WI38 (cell line): Measurements from ENCODE around the gene RBM34.
"Not testable (repeated sequence)": the region's sequence is repeated elsewhere in the genome, so short reads cannot be mapped to it uniquely, and the experiment has no call there.

Experiments
- H3K4me3 ChIP-seq: 2 replicates; pipeline ENCODE4 v1.5.1; 2011; ENCODE audit warnings: low read depth, mild to moderate bottlenecking, control low read depth, low read length
- TF ChIP-seq, protein P1 (sequence below): IDR thresholded peaks from 2 replicates; pipeline ENCODE4 v1.5.1; 2012; ENCODE audit warnings: low read depth, mild to moderate bottlenecking, control low read depth, low read length

RBM34 gene

DNA sequence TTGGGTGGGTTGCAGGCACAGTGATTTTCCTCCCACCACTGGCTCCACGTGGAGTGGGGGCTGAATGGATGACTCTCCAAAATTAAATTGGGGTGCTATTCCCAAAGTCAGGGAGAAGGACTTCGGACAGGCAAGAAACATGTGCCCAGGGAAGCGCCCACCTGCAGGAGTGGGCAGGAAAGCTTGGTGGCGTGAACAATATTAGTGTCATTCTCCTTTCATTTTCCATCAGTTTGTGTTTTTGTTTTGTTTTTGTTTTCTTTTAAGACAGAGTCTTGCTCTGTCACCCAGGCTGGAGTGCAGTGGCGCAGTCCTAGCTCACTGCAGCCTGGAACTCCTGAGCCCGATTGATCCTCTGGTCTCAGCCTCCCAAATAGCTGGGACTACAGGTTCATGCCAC, 62.5 kb downstream of the RBM34 start:
- no peak overlapping the region for H3K4me3 ChIP-seq
- TF ChIP-seq, protein P1, sequence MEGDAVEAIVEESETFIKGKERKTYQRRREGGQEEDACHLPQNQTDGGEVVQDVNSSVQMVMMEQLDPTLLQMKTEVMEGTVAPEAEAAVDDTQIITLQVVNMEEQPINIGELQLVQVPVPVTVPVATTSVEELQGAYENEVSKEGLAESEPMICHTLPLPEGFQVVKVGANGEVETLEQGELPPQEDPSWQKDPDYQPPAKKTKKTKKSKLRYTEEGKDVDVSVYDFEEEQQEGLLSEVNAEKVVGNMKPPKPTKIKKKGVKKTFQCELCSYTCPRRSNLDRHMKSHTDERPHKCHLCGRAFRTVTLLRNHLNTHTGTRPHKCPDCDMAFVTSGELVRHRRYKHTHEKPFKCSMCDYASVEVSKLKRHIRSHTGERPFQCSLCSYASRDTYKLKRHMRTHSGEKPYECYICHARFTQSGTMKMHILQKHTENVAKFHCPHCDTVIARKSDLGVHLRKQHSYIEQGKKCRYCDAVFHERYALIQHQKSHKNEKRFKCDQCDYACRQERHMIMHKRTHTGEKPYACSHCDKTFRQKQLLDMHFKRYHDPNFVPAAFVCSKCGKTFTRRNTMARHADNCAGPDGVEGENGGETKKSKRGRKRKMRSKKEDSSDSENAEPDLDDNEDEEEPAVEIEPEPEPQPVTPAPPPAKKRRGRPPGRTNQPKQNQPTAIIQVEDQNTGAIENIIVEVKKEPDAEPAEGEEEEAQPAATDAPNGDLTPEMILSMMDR, result no peak

DNA sequence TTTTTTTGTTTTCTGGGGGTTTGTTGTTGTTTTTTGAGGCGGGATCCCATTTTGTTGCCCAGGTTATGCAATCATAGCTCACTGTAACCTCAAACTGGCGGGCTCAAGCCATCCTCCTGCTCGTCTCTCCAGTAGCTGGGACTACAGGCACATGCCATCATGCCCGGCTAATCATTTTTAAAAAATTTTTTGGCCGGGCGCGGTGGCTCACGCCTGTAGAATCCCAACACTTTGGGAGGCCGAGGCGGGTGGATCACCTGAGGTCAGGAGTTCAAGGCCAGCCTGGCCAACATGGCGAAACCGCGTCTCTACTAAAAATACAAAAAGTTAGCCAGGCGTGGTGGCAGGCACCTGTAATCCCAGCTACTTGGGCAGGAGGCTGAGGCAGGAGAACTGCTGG, 63.5 kb downstream of the RBM34 start:
- H3K4me3 ChIP-seq, result not testable (repeated sequence)

DNA sequence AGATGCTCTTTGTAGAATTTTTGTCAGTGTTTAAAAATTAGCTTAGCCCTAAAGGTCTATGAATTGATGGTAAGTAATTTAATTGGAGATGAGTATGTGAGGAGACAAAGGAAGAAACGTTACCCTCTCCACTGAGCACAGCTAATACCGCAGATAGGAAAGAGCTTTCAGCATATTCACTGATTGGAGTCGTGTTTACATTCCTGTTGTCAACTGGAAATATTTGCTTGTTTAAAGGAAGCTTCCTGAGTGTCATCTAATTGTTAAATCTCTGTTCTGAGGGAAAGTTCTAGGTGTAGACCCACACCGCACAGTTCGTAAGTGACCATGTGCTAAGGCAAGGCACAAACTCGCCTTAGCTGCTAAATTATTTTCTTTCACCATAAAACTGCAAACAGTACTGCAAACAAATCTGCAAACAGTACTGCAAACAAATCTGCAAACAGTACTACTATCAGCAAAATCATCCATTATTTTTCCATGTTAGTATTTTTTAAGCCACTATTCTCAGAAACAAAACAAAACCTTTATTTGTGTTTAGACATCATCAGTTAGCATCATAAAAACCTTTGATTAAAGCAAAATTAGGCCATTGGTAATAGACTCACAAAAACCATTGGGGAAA, 65.0 kb downstream of the RBM34 start:
- TF ChIP-seq, protein P1, result no peak
- H3K4me3 ChIP-seq, result no peak overlapping the region

DNA sequence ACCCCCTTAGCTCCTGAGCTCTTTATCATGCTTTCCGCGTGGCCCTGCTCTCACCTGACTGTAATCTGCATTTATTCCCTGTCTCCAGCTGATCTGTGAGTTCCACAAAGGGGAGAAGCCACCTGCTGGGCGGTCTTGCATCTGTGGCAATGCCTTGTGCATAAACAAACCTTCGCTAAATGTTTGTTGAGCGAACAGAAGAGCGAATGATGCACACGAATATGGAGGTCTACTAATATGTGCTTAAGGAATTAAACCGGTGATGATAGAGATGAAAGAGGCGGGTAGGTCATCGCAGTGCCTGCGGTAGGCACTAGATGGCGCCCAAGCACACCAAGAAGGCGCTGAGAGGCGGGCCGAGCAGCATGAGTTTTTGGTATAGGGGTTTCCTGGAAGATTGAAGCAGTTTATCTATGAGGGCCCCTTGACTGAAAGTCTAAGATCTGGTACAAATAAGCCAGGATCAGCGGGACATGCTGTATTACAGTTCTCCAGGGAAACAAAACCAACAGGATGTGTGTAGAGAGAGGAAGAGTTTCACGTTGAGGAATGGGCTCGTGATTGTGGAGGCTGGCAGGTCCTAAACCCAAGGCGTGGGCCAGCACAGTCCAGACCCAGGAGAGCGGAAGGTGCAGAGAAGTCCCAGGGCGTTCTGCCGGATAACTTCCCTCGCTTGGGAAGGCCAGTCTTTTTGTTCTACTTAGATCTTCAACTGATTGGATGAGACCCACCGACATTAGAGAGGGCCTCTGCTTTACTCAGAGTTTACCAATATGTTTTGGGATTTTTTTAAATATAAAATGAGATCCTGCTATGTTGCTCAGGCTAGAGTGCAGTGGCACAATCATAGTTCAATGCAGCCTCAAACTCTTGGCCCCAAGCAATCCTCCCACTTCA, 67.1 kb downstream of the RBM34 start:
- no peak overlapping the region for H3K4me3 ChIP-seq
- TF ChIP-seq, protein P1, result peak; percentile 87

DNA sequence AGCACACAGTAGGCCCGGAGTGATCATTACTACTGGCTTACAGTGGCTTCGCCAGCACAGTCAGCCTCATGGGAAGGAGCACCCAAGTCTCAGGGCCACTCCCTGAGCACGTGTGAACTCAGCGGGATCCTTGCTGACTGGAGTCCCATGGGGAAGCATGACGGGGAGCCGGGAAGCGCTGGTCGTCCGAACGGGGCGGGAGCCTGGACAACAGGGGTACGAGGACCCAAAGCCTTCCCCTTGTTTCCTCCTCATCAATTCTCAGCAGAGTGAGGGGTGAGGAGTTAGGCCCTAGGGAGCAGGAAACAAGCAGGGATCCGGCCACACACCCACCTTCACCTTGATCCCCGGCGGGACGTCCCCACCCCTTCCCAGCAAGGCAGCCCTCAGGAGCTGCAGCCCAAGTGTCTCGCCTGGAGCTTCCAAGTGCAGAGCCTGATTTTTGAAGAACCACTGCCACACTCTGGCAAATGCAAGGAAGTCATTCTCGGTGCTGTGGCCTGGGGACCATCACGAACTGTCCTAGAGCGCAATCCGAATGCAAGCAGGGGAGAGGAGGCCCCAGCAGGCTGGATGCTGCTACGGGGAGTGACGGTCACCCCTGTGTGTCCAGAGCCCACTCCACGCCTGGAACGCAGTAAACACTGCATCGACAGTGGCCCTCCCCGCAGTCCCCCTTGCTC, 67.9 kb downstream of the RBM34 start:
- TF ChIP-seq, protein P1, result no peak

DNA sequence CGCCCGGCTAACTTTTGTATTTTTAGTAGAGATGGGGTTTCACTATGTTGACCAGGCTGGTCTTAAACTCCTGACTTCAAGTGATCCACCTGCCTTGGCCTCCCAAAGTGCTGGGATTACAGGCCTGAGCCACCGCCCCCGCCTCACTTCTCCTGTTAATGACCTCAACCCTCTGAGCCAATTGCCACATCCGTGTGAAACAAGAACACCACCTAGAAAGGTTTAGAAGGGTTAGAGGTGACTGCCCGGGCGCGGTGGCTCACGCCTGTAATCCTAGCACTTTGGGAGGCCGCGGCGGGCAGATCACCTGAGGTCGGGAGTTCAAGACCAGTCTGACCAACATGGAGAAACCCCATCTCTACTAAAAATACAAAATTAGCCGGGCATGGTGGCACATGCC, 68.6 kb downstream of the RBM34 start:
- H3K4me3 ChIP-seq, result not testable (repeated sequence)

More for the DNA sequence above, 67.9 kb downstream of the RBM34 start:
- no peak overlapping the region for H3K4me3 ChIP-seq

DNA sequence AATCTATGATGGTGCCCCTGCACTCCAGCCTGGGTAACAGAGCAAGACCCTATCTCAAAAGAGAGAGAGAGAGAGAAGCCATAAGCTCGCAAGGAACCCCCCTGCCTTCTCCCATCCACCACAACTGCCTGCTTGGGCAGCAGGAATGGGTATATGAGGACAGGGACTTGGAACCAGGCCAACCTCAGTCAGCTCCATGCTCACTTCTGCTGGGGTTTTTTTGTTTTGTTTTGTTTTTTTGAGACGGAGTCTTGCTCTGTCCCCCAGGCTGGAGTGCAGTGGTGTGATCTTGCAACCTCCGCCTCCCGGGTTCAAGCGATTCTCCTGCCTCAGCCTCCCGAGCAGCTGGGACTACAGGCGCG, 69.0 kb downstream of the RBM34 start:
- not testable (repeated sequence) for H3K4me3 ChIP-seq

DNA sequence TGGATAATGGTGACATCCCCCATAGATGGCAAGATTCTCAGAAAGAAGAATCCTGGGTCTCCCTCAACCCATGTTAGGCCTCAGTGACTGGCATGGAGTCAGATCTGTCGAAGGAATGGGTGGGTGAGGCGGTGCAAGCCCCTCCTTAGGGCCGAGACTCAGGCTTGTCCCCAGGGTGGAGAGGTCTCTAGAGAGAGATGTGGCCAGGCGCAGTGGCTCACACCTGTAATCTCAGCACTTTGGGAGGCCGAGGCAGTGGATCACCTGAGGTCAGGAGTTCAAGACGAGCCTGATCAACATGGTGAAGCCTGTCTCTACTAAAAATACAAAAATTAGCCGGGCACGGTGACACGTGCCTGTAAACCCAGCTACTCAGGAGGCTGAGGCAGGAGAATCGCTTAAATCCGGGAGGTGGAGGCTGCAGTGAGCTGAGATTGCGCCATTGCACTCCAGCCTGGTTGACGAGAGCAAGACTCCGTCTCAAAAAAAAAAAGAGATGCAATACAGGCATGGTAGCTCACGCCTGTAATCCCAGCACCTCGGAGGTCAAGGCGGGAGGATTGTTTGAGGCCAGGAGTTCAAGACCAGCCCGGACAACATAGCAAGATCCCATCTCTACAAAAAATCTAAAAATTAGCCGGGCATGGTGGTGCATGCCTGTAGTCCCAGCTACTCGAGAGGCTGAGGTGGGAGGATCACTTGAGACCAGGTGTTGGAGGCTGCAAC, 69.6 kb downstream of the RBM34 start:
- not testable (repeated sequence) for H3K4me3 ChIP-seq

DNA sequence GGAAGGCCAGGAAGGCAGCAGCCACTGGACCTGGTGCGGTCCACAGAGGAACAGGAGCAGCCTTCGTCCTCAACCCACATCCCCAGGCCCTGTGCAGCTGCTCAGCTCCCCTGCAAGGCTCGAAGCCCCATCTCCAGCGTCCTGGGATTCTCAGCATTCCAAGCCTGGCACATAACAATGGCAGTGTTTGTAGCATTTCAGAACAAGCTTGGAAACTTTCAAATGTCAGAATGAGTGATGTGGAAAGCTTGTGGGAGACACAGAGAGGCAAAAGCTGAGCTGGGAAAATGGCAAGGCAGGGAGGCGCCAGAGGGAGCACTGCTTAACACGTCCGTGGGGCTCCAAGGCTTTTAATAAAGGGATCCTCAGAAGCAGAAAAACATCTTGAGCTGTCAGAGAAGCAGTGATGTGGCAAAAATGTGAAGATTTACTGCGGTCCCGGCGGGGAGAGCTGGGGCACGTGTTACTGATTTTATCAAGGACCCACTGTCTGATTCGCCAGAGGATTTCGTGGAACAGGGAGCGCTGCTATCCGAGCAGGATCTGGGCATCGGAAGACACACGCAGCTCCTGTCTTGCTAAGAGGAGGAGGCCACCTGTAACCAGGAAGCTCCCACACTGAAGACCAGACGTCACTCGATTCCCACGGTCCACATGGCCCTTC, 70.5 kb downstream of the RBM34 start:
- no peak overlapping the region for H3K4me3 ChIP-seq
- TF ChIP-seq, protein P1, result no peak
